Frontal cortex (tissue), 4 donors: Measurements from ENCODE around the gene SPG21. TPM values are rescaled to one million over a fixed set of nuclear protein-coding genes. Genes with fewer than 3 reads are reported as not detected.

Experiments
- DNase-seq, 2 donors: peaks; one replicate each; pipeline ENCODE4 v3.0.0; 2012; ENCODE audit warnings: low spot score in 2 of 2
- FAIRE-seq: peaks from 2 replicates; lab custom pipeline; 2012; peaks lifted over from hg19 to GRCh38; lab: Jason Lieb, UNC
- total RNA-seq: library from RNA; depleted of rRNA; stranded (reverse); fragments of >200 nt; gene quantifications from one replicate; pipeline ENCODE4 v1.2.3, GENCODE V29; 2014
- donor health status: control.
- donor health status: control.
- donor health status: control.

The SPG21 gene
- total RNA-seq, 1 donor from 2014 or later, result 58.7 TPM

DNA sequence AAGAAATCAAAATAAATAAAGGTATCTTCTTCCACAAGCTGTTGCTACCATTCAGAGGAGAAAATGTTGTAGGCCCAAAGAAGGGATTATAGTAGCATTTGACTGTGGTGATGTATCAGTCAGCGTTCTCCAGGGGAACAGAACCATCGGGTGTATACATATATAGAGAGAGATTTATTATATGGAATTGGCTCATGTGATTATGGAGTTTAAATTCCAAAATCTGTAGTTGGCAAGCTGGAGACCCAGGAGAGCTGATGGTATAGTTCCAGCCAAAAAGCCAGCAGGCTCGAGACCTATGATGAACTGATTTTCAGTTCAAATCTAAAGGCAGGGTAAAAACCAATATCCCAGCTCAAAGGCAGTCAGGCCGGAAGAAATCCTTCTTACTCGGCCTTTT is 7.4 kb upstream of the SPG21 start:
- DNase-seq (no peak), FAIRE-seq (no peak)

DNA sequence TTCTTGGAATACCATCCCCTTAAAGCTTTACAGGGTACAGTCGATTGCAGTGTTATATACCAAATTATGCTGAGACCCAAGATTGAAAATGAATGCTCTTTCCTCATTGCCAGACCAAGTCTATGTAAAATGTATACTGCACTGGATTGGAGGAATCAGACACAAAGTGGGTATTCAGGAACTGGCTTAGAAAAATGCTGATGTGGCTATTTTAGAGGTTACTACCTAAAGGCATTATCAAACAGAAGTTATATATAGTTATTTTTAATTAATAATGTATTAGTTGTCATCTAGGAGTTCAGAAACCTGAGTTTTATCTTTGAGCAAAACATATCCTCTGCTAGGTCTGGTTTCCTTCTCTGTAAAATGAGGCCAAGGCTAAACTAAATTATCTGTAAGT is 3.6 kb upstream of the SPG21 start:
- DNase-seq, result no peak
- FAIRE-seq, result no peak

DNA sequence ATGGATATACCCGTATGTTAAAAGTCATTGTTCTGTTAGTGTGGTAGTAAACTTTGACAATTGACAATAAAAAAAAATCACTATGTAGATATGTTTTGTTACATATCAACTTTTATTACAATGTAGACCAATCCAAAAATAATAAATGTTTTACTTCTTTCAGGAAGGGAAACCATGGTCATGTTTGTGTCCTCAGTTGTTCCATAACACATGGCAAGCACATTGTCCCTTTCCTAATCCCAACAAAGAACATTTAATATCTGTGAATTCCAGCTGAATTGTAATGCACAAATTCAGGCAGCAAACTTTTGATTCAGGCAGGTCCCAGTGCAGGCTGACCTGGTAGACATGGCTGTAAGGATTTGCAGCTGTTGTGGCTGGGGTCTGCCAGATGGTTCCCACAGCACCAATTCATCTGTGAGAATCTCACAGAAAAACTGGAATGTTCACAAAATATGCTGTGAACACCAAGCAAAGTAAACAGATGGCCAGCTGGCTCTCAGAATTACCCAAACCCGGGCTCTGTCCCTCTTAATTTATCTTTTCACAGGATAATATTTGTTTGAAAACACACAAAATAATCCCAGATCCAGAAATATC is 1.9 kb upstream of the SPG21 start:
- FAIRE-seq, result no peak
- DNase-seq, result no peak

DNA sequence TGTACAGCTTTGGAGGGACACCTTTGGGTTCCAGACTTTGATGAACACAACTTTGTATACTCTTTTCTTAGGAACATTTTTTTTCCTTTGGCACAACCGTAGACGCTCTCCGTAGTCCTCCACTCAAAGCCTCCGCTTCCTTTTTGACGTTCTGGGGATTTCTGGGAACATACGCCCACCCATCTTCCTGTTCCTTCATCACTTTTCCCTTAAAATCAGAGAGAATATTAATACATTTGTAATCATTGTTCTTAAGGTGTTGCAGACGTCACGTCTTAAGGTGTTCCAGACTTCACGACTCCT is 405 bp upstream of the SPG21 start:
- no peak for FAIRE-seq

DNA sequence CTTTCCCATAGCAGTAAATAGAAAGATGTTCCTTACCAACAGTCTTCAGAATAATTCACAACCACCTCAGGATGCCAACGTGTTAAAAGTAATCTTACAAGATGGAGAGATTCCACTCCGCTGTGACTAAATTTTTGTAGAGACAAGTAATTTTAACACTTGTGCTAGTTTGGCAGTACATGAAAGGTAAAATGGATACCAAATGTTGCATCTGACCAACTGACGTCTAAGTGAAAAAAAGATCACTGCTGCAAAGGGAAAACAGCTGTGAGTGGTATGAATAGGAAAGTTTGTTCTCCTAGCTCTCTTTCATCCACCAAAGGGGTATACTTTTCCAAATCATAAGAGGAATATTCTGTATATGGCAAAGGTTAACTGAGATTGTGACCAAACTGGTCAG is 2.6 kb downstream of the SPG21 start:
- FAIRE-seq (no peak), DNase-seq (no peak)

More for the DNA sequence above, 405 bp upstream of the SPG21 start:
- no peak for DNase-seq

DNA sequence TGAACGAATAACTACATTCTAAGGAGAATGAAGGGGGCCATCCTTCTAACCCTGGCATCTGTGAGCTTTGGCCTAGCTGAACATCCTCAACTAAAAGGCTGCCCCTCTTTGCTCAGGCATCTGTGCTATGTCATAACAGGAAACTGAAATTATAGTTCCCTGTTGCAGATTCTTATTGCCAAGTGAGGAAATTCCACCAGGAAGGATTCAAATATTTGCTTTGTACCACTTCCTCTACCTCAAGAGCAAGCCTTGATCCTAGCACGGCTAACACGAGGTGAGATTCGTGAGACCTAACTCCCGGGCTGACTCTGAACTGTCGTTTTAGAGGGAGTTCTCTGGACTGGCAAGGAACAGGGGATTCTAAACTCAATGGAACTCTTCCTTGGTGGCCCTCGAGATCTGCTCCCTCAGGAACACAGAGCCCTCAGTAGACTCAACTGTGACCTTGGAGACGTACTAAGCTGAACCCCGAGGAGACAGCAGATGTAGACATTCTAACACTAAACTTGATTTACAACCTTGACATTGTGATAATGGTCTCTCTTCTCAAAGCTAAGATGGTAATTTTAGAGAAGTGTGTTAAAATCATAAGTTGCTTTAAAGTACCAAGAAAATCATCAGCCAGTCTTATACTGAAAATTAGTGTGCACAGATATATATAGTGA is 4.2 kb downstream of the SPG21 start:
- DNase-seq (no peak), FAIRE-seq (no peak)

DNA sequence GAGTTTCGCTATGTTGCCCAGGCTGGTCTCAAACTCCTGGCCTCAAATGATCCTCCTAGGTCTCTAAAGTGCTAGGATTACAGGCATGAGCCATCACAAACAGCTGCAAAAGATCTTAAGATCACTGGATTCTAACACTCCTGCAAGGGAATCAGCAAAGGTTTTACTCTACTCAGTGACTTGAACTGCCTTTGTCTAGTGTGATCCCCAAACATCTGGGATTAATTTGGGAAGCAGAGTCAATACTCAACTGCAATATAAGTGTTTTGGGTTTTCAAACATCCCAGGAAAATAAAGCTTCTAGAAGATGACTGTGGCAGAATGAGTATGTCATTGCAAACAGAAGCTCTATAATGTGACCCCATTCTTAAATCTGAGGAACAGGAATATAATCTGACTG is 7.2 kb downstream of the SPG21 start:
- no peak for DNase-seq
- no peak for FAIRE-seq

DNA sequence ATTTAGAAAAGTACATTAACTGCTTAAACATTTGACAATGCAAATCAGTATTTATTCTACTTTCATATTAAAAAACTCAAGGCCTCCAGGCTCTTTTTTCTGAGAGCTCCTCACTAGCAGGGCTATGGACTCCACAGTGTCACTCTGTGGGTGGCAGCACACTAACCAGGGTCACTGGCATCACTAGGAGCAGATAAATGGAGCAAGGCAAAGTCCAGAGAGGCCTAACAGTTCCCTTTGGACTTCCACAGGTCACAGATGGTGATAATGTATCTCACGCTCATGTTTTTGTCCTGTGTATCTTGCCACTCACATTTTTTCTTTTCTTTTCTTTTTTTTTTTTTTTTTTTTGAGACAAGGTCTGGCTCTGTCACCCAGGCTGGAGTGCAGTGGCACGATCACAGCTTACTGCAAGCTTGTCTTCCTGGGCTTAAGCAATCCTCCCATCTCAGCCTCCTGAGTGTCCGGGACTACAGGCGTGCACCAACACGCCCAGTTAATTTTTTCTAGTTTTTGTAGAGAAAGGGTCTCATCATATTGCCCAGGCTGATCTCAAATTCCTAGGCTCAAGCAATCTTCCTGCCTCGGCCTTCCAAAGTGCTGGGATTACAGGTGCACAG is 7.8 kb downstream of the SPG21 start:
- FAIRE-seq (no peak), DNase-seq (no peak)

DNA sequence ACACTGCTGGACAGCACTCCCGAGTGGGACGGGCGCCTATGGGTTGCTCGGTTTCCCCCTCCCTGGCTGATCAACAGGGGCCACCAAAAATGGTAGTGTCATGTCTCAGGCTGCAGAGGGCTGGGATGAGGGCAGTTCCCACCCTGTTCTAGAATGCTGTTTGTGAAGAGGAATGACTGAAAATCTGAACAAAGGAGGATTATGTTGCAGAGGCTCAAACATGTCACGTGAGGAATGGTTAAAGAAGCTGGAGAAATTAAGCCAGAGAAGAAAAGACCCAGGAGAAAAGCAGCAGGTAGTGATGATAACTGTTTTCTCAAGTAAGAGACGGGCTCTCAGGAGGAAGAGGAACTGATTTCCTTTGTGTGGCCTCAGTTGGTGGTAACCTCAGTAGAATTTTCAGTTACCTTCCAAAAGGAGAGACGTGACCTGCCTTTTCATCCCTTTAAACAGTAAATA is 10.4 kb downstream of the SPG21 start:
- DNase-seq (no peak), FAIRE-seq (no peak)

DNA sequence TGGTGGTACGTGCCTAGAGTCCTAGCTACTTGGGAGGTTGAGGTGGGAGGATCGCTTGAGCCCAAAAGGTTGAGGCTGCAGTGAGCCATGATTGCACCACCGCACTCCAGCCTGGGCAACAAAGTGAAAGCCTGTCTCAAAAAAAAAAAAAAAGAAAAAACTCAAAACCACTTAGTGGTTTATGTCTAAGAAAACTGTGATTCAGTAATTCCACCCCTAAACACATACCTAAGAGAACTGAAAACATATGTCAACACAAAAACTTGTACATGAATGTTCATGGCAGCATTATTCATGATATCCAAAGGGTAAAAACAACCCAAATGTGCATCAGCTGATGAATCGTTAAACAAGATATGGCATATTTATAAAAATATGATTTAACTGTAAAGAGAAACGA is 14.3 kb downstream of the SPG21 start:
- DNase-seq (no peak), FAIRE-seq (no peak)

DNA sequence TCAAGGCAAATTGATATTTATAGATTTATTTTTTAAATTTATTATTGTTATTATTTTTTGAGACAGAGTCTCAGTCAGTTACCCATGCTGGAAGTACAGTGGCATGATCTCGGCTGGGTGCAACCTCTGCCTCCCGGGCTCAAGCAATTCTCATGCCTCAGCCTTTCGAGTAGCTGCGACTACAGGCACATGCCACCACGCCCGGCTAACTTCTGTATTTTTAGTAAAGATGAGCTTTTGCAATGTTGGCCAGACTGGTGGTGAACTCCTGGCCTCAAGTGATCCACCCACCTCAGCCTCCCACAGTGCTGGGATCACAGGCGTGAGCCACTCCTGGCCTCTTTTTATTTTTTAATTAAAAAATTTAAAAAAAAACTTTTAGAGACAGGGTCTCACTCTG is 19.0 kb downstream of the SPG21 start:
- DNase-seq (no peak), FAIRE-seq (no peak)

DNA sequence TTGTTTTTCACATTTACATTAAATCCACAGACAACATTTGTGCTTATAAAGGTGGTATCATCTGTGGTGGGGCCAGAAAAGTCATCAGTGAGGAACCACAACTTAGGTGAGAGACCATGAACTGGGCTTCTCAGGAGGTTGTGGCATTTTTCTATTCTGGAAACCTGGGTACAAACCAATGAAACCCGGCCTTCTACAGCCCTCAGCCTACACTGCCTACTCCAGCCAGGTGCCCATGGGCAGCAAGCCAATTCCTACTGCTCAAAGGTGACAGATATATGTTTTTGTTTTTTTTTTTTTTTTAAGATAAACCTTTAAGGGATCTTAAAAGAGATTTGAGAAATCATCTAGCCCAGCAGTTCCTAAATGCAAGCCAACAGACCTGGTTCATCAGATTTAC is 20.3 kb downstream of the SPG21 start:
- DNase-seq, result no peak
- no peak for FAIRE-seq

DNA sequence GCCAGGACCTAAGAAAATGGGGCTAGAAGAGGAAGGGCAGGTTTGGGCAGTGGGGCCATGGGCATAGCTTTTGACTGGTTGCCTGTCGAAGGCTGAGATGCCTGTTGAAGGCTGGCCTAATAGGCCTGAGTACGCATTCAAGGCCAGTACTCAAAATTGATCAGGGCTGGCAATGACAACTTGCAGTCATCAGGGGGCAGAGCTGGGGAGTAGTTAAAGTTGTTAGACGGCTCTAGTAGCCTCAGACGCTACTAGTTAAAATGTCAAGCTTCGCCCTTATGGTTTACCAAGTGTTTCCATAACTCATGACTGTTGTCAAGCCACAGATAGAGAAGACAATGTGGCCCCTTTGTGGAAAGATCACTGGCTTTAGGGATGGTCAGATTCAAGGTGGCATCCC is 28.7 kb downstream of the SPG21 start:
- DNase-seq (no peak), FAIRE-seq (no peak)

DNA sequence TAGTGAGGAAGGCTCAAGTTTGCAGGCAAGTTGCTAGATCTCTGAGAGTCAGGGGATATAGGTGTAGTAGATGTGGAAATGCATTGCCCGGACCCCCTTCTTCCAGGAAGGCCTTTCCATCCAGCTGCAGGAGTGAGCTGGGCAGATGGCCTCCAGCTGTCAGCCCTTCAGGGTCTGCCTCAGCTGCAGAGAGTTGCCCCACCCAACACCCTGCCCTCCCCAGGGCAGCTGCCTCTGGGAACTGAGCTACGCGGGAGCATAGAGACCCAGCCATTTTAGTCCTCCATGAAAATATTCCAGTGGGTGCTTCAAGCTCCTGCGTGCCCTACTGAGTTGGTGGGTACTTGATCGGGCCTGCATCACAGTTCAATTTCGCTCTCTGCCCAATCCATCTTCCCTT is 29.6 kb downstream of the SPG21 start:
- FAIRE-seq (no peak), DNase-seq (no peak)

DNA sequence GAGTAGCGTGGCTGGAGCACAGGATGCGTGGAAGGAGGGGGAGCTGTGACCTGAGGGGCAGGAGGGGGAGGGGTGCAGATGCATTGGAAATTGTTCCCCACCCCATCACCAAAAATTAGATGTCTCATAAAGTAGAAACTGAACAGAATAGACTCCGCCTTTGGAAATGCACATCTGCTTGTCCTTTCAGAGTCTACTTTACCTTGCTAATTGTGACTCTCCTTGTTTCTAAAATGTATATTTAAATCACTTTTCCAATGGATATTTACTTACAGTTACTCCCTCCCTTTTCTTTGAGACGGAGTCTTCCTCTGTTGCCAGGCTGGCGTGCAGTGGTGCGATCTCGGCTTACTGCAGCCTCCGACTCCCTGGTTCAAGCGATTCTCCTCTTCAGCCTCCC is 30.6 kb downstream of the SPG21 start:
- DNase-seq, result no peak
- no peak for FAIRE-seq

DNA sequence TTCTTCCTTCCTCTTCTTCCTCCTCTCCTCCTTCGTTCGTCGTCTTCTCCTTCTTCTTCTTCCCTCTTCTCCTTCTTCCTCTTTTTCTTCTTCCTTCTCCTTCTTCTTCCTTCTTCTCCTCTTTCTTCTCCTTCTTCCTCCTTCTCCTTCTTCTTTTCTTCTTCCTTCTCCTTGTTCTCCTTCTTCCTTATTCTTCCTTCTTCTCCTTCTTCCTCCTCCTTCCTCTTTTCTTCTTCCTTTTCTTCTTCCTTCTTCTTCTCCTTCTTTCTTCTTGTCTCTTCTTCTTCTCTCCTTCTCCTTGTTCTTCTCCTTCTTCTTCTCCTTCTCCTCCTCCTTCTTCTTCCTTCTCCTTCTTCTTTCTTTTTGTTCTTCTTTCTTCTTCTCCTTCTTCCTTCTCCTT is 35.3 kb downstream of the SPG21 start:
- DNase-seq, result no peak
- FAIRE-seq, result no peak

DNA sequence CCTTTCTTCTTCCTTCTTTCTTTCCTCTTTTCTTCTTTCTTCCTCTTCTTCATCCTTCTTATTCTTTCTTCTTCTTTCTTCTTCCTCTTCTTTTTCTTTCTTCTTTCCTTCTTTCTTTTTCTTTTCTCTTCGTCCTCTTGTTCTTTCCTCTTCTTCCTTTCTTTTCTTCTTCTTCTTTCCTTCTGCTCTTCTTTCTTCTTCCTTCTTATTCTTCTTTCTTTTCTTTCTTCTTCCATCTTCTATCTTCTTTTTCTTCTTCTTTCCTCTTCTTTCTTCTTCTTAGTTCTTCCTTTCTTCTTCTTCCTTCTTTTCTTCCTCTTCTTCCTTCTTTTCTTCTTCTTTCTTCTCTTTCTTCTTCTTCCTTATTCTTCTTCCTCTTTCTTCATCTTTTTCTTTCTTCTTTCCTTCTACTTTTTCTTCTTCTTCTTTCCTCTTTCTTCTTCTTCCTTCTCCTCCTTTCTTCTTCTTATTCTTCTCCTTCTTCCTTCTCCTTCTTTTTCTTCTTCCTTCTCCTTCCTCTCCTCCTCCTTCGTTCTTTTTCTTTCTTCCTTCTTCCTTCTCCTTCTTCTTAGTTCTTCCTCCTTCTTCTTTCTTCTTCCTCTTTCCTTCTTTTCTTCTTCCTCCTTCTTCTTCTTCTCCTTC is 37.8 kb downstream of the SPG21 start:
- FAIRE-seq (no peak), DNase-seq (no peak)

DNA sequence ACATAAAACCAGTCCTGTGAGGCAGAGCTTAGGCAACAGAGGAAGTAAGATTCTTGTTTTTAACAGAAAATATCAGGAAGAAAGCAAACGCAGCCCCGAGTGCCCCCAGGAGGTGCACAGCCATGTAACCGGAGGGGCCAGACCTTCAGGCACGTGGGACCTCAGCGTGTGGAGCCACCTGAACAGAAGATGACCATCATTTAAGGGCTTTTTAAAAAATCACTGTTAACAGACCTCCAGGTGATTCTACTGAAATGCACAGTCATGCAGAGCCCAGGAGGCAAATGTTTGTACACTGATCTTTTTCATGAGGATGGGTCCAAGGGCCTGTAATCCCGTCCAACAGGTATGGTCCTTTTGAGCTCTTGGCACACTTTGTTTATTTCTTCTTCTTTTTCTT is 38.8 kb downstream of the SPG21 start:
- no peak for FAIRE-seq
- DNase-seq, result no peak

DNA sequence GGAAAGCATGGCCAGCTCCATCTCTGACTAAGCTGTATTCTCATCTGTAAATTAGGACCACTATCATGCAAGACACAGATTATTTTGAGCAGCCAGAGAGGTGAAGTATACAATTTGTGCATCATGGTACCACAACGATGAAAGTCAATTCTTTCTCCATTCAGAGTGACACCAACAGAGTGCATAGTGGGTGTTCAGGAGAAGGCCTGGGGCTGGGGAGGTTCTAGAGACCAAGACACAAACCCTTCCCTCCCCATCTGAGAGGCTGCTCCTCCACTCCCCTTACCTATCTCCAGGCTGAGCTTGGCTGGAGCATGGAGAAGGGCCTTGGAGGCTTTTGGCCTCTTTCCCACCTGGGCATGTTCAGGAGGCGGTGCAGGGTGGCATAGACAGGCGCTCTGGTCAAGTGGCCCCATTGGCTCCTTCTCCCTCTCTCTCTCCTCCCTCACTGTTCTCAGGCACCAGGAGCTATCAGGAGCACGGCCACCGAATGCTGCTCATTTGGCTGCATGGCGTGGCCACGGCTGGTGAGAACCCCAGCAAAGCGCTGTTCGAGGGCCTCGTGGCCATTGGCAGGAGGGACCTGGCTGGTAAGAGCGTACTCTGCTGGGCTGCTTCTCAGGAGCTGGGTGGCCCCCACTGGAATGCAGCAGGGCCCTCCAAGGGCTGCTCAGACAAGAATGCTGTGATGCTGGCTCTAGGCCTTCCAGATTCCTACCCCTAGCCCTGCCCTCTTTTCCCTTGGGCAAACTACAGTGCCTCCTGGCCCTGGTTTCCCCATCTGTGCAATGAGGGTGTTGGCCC is 40.1 kb downstream of the SPG21 start:
- FAIRE-seq, result no peak
- no peak for DNase-seq

DNA sequence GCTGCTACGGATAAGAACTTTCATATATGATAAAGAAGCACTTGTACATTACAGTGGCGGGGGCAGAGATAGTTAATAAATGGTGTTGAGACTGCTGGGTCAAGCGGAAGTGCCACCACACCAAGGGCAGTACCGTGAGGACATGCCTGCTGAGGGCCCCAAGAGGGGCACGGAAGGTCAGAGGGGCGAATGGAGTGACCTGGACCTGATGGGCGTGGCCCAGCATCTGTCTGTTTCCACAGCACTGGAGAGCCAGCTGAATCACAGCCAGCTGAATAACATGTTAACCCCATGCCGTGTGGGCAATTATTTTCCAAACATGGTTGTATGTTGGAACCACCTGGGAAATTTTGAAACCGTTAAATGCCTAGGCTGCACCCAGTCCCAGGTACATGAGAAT is 40.8 kb downstream of the SPG21 start:
- FAIRE-seq, result no peak

DNA sequence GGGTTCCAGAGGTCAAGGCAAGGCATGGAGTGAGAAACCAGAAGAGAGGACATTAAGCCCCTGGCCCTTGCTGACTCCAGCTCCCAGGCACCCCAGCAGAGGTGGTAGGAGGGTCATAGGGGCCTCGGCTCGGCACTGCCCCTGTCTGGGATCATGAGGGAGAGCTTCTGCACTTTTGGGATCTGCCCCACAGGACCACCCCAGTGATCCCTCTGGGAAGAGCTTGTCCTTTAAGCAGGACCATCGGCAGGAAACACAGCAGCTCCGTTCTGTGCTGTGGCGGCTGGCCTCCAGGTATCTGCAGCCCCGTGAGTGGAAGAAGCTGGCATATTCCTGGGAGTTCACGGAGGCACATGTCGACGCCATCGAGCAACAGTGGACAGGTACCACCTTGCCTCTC is 42.5 kb downstream of the SPG21 start:
- DNase-seq, result no peak
- no peak for FAIRE-seq

More for the DNA sequence above, 40.8 kb downstream of the SPG21 start:
- no peak for DNase-seq
